Heart right ventricle (tissue), 16 donors: ENCODE data around the gene TSHZ3. TPM values are rescaled to one million over a fixed set of nuclear protein-coding genes. Genes with fewer than 3 reads are reported as not detected.

Source experiments
- ATAC-seq, 8 donors: fragments of 200-7000 bp; cut with Tn5 transposase; one replicate each; pipeline ENCODE4 v1.9.1; 2020; ENCODE audit warnings: mild to moderate bottlenecking in 8 of 8, moderate library complexity in 8 of 8, moderate number of reproducible peaks in 1 of 8
- DNase-seq, 2 donors: peaks; one replicate each; pipeline ENCODE4 v3.0.0-alpha.2; 2020
- H3K27ac ChIP-seq, 10 donors: fragments of 200-600 bp; sonication (generic) in 2 of 10; one replicate each; pipeline versions ENCODE4 v1.5.0 to v1.8.0; 2020 to 2022; ENCODE audit warnings: mild to moderate bottlenecking in 3 of 10
- H3K27me3 ChIP-seq, 7 donors: fragments of 200-600 bp; one replicate each; pipeline ENCODE4 v1.8.0; 2021 to 2022; ENCODE audit warnings: mild to moderate bottlenecking in 2 of 7
- H3K36me3 ChIP-seq, 9 donors: fragments of 200-600 bp; sonication (generic) in 1 of 9; one replicate each; pipeline versions ENCODE4 v1.5.0 to v1.8.0; 2020 to 2022; ENCODE audit warnings: mild to moderate bottlenecking in 2 of 9
- H3K4me1 ChIP-seq, 9 donors: fragments of 200-600 bp; sonication (generic) in 1 of 9; one replicate each; pipeline versions ENCODE4 v1.5.0 to v1.8.0; 2020 to 2022; ENCODE audit warnings: mild to moderate bottlenecking in 4 of 9
- H3K4me3 ChIP-seq, 10 donors: fragments of 200-600 bp; sonication (generic) in 2 of 10; one replicate each; pipeline versions ENCODE4 v1.5.0 to v1.8.0; 2020 to 2022; ENCODE audit warnings: mild to moderate bottlenecking in 7 of 10, moderate library complexity in 2 of 10
- H3K9me3 ChIP-seq, 11 donors: fragments of 200-600 bp in 10 of 11; sonication (generic) in 2 of 11; one replicate each; pipeline versions ENCODE4 v1.5.0 to v1.8.0; 2013 to 2022; ENCODE audit warnings: mild to moderate bottlenecking in 2 of 11, control low read depth in 1 of 11, moderate library complexity in 1 of 11
- CTCF ChIP-seq, 9 donors: fragments of 200-600 bp; sonication (generic) in 2 of 9; IDR thresholded peaks; one replicate each; pipeline versions ENCODE4 v1.5.0 to v1.8.0; 2021 to 2022; ENCODE audit warnings: antibody characterized with exemption in 9 of 9, mild to moderate bottlenecking in 5 of 9, moderate library complexity in 1 of 9
- WGBS, 2 donors: extraction: QIAGEN DNeasy Blood & Tissue Kit; methylation state at CpG; one replicate each; pipeline ENCODE4 v1.1.7; 2013; ENCODE audit warnings: inconsistent platforms in 1 of 2; 5-methylcytosine and 5-hydroxymethylcytosine counted together
- intact Hi-C, 10 donors: fragments of 100-400 bp; cut with DNase I; formaldehyde crosslinking; loops; one replicate each; pipeline versions ENCODE4 v1.11.1 to v1.14.2; 2022
- polyA plus RNA-seq, 2 donors: library from polyadenylated mRNA; stranded (reverse); fragments of 200-250 nt; gene quantifications; one replicate each; pipeline ENCODE4 v1.2.3, GENCODE V29; 2013
- total RNA-seq, 10 donors: library from RNA; stranded (reverse); fragmentation: NEBNext Ultra II Directional in 3 of 10; extraction: Animal tissue kit (Norgen Biotek cat#: 25700) in 3 of 10; gene quantifications; one replicate each; pipeline versions ENCODE4 v1.2.1 to v1.2.4, GENCODE V29; 2021 to 2023
- donor health status: Arrhythmogenic right ventricular cardiomyopathy.
- donor health status: ischemic (EF 13 %, LVEDD 7.1; RV severe dilation, severe dysfunction).
- donor health status: healthy with polysubstance abuse.
- donor health status: DM: no; HTN: yes; CAD: no.
- donor health status: DM: no; HTN: no; CAD: no.
- donor health status: ischemic (EF 25% LVEDD 6.9; RV normal size, moderate dysfunction).
- donor health status: ischemic (EF 25% LVEDD 5.7; RV mildly dilated, moderate dysfunction).
- donor health status: healthy.
- donor health status: DM: yes; HTN: yes; CAD: no.
- donor health status: Ischemic cardiomyopathy.
- donor health status: ischemic (EF 35%, LVEDD 5.7; RV mildly dilated, moderate dysfunction).
- donor health status: nonischemic (EF 11% LVEDD 7.7; RV severe dilation, severe dysfunction).
- donor health status: DM: yes; HTN: yes; CAD: no.
- donor health status: PGD.
- donor health status: ischemic (EF 29% LVEDD 5.4; RV normal size, mild dysfunction).
- donor health status: nonischemic (EF 23%, LVEDD 6.1; RV moderate dilation, normal function).

Gene TSHZ3
- total and polyA plus RNA-seq, 12 donors, result 1.7 to 5.0 (median 3.1) TPM

- H3K27me3 ChIP-seq, result peaks cover 0 to 4% (median 0%) of the 10 kb centered on the region in 7 donors
- H3K9me3 ChIP-seq, result no peaks in the 10 kb centered on the region
- H3K4me3 ChIP-seq, result no peak overlapping the region
- intact Hi-C loops, result no loop called here
- H3K27ac ChIP-seq, result no peak overlapping the region
- 87 to 91% methylated on average over 15 of the region's 15 CpGs for WGBS, 2 donors
- TF ChIP-seq CTCF (IDR thresholded peaks at IDR 0.05), result no peak
- no peak for DNase-seq
- H3K36me3 ChIP-seq, result peaks cover 0 to 9% (median 0%) of the 10 kb centered on the region in 9 donors
- no peak for ATAC-seq
- peaks cover 0 to 18% (median 0%) of the 10 kb centered on the region in 9 donors for H3K4me1 ChIP-seq
Observed at GRCh38 chr19:31301306-31301980, 47.8 kb downstream of the TSHZ3 start.

- ATAC-seq (no peak), DNase-seq (no peak)
- Histone ChIP-seq H3K27ac (no peak overlapping the region), H3K4me1 (peaks cover 0 to 12% (median 0%) of the 10 kb centered on the region in 9 donors), H3K9me3 (no peaks in the 10 kb centered on the region), H3K27me3 (peaks cover 0 to 4% (median 0%) of the 10 kb centered on the region in 7 donors), H3K36me3 (peaks cover 0 to 10% (median 0%) of the 10 kb centered on the region in 9 donors), H3K4me3 (no peak overlapping the region)
- intact Hi-C loops, result no loop called here
- WGBS, 2 donors, result 74 to 77% methylated on average over 6 of the region's 6 CpGs
- no peak for TF ChIP-seq CTCF (IDR thresholded peaks at IDR 0.05)
Observed at GRCh38 chr19:31300422-31300821, 48.8 kb downstream of the TSHZ3 start.

- 91 to 93% methylated on average over 8 of the region's 8 CpGs for WGBS, 2 donors
- no peak for ATAC-seq
- H3K27me3 ChIP-seq, result peaks cover 0 to 4% (median 0%) of the 10 kb centered on the region in 7 donors
- H3K4me3 ChIP-seq, result no peak overlapping the region
- no peak for DNase-seq
- intact Hi-C loops, result no loop called here
- H3K36me3 ChIP-seq, result peaks cover 0 to 10% (median 0%) of the 10 kb centered on the region in 9 donors
- no peaks in the 10 kb centered on the region for H3K9me3 ChIP-seq
- H3K27ac ChIP-seq, result no peak overlapping the region
- peaks cover 0 to 7% (median 0%) of the 10 kb centered on the region in 9 donors for H3K4me1 ChIP-seq
- TF ChIP-seq CTCF (IDR thresholded peaks at IDR 0.05), result no peak
Observed at GRCh38 chr19:31299665-31300064, 49.6 kb downstream of the TSHZ3 start.

GRCh38 chr19:31297991-31298390, 51.2 kb downstream of the TSHZ3 start:
- WGBS, 2 donors, result 72 to 85% methylated on average over 5 of the region's 5 CpGs

More at GRCh38 chr19:31297991-31298390, 51.2 kb downstream of the TSHZ3 start:
- TF ChIP-seq CTCF (IDR thresholded peaks at IDR 0.05), result no peak
- Histone ChIP-seq H3K27ac (no peak overlapping the region), H3K27me3 (peaks cover 0 to 4% (median 0%) of the 10 kb centered on the region in 7 donors), H3K4me1 (no peaks in the 10 kb centered on the region), H3K36me3 (peaks cover 0 to 10% (median 0%) of the 10 kb centered on the region in 9 donors), H3K4me3 (no peak overlapping the region), H3K9me3 (no peaks in the 10 kb centered on the region)
- DNase-seq (no peak), ATAC-seq (no peak)
- intact Hi-C loops, result no loop called here
